Neural cell (in vitro differentiated cells): Measurements from ENCODE around the gene OR10C1. TPM values are rescaled to one million over a fixed set of nuclear protein-coding genes. Genes with fewer than 3 reads are reported as not detected.

Experiments used
- H2AFZ ChIP-seq: fragments of 200-600, 300-800 bp; sonication (generic), shearing (Covaris generic); 2 replicates; pipeline ENCODE4 v1.6.0; 2014; ENCODE audit warnings: low read depth, mild to moderate bottlenecking, antibody characterized with exemption, low read length, moderate library complexity
- H3F3A ChIP-seq: fragments of 200-600 bp; shearing (Covaris generic); 2 replicates; pipeline ENCODE4 v1.6.1; 2016; ENCODE audit warnings: mild to moderate bottlenecking, moderate library complexity, mixed read lengths, antibody characterized with exemption, low read length; ENCODE audit not compliant: insufficient read depth, poor library complexity, severe bottlenecking
- H3K27ac ChIP-seq: fragments of 200-600, 300-800 bp; sonication (generic), shearing (Covaris generic); 2 replicates; pipeline ENCODE4 v1.5.1; 2014; ENCODE audit warnings: mild to moderate bottlenecking, low read length, moderate library complexity
- H3K27me3 ChIP-seq: fragments of 300-800, 200-600 bp; sonication (generic), shearing (Covaris generic); 2 replicates; pipeline ENCODE4 v1.6.0; 2014; ENCODE audit warnings: mild to moderate bottlenecking, low read depth, low read length, moderate library complexity; ENCODE audit not compliant: insufficient read depth
- H3K36me3 ChIP-seq: fragments of 300-800, 200-600 bp; sonication (generic), shearing (Covaris generic); 2 replicates; pipeline ENCODE4 v1.5.1; 2014; ENCODE audit warnings: mild to moderate bottlenecking, antibody characterized with exemption, low read length, moderate library complexity; ENCODE audit not compliant: insufficient read depth
- H3K4me2 ChIP-seq: fragments of 300-800, 200-600 bp; sonication (generic), shearing (Covaris generic); 2 replicates; pipeline ENCODE4 v1.6.0; 2014; ENCODE audit warnings: mild to moderate bottlenecking, low read length
- H3K4me3 ChIP-seq: fragments of 300-800, 200-600 bp; sonication (generic), shearing (Covaris generic); 2 replicates; pipeline ENCODE4 v1.5.1; 2014; ENCODE audit warnings: mild to moderate bottlenecking, low read length, moderate library complexity
- H3K79me2 ChIP-seq: fragments of 200-600 bp; shearing (Covaris generic); replicated peaks from 2 replicates; pipeline ENCODE4 v1.6.0; 2014; ENCODE audit warnings: mild to moderate bottlenecking, low read length, moderate library complexity; ENCODE audit not compliant: insufficient read depth
- H3K9ac ChIP-seq: fragments of 300-800, 200-600 bp; sonication (generic), shearing (Covaris generic); 2 replicates; pipeline ENCODE4 v1.6.1; 2016; ENCODE audit warnings: mild to moderate bottlenecking, low read length, mixed read lengths
- H3K9me2 ChIP-seq: fragments of 200-600 bp; shearing (Covaris generic); 2 replicates; pipeline ENCODE4 v1.6.1; 2016; ENCODE audit warnings: mild to moderate bottlenecking, low read length, mixed read lengths; ENCODE audit not compliant: insufficient read depth
- H3K9me3 ChIP-seq: fragments of 200-600, 300-800 bp; sonication (generic), shearing (Covaris generic); 2 replicates; pipeline ENCODE4 v1.6.1; 2016; ENCODE audit warnings: mild to moderate bottlenecking, mixed run types, low read length, moderate library complexity, mixed read lengths
- H4K20me1 ChIP-seq: fragments of 200-600 bp; shearing (Covaris generic); 2 replicates; pipeline ENCODE4 v1.6.1; 2016; ENCODE audit warnings: mild to moderate bottlenecking, mixed run types; ENCODE audit not compliant: insufficient read depth
- EP300 ChIP-seq: fragments of 450-650 bp; conservative IDR thresholded peaks from 2 replicates; pipeline ENCODE4 v1.6.1; 2014; ENCODE audit warnings: antibody characterized with exemption, mild to moderate bottlenecking, moderate library complexity; ENCODE audit not compliant: poor library complexity, severe bottlenecking
- EZH2 ChIP-seq: fragments of 200-600, 300-800 bp; shearing (Covaris generic), sonication (generic); IDR thresholded peaks from 2 replicates; pipeline ENCODE4 v1.6.1; 2014; ENCODE audit warnings: antibody characterized with exemption, low read length, borderline replicate concordance, mild to moderate bottlenecking; ENCODE audit not compliant: insufficient read depth, poor library complexity, severe bottlenecking
- MXI1 ChIP-seq: fragments of 450-650 bp; conservative IDR thresholded peaks from 2 replicates; pipeline ENCODE4 v1.6.1; 2014; ENCODE audit warnings: antibody characterized with exemption, mild to moderate bottlenecking; ENCODE audit not compliant: poor library complexity, severe bottlenecking
- POLR2AphosphoS5 ChIP-seq: IDR thresholded peaks from 2 replicates; pipeline ENCODE4 v1.6.1; 2012
- RAD21 ChIP-seq: fragments of 450-650 bp; conservative IDR thresholded peaks from 2 replicates; pipeline ENCODE4 v1.6.1; 2014; ENCODE audit warnings: antibody characterized with exemption, mild to moderate bottlenecking, moderate library complexity
- SMC3 ChIP-seq: fragments of 450-650 bp; conservative IDR thresholded peaks from 2 replicates; pipeline ENCODE4 v1.6.1; 2014; ENCODE audit warnings: antibody characterized with exemption, mild to moderate bottlenecking, moderate library complexity; ENCODE audit not compliant: poor library complexity
- TAF1 ChIP-seq: IDR thresholded peaks from 2 replicates; pipeline ENCODE4 v1.6.1; 2012; ENCODE audit warnings: low read depth
- polyA plus RNA-seq: library from polyadenylated mRNA; depleted of rRNA; stranded (reverse); fragments of >200 nt; gene quantifications from 2 replicates; pipeline ENCODE4 v1.2.3, GENCODE V29; 2014
- TF ChIP-seq, protein P1 (sequence below): IDR thresholded peaks from 2 replicates; pipeline ENCODE4 v1.6.1; 2012; ENCODE audit warnings: borderline replicate concordance
- TF ChIP-seq, protein P2 (sequence below): fragments of 450-650 bp; IDR thresholded peaks from 2 replicates; pipeline ENCODE4 v1.5.1; 2014; ENCODE audit warnings: antibody characterized with exemption, mild to moderate bottlenecking, moderate library complexity; ENCODE audit not compliant: poor library complexity, severe bottlenecking

OR10C1 gene
- polyA plus RNA-seq, 1 donor from 2014 or later, result not detected

DNA sequence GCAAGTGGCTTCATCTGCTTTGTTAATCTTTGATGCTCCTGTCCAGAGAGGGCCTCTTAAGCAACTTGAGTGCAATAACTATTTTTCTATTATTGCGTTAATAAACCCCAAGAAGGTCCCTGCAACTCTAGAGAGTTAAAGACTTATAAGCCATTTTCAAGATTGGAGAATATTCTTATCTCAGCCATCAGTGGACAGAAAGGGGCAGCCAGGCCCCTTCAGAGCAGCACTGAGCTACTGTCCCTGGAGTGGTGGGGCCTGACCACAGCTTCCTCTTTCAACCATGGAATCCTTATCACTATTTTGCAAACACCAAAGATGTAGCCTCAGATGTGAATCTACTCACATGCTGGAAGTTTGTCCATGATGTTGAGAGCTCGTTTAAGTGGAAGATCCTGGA, 51.4 kb downstream of the OR10C1 start:
- Histone ChIP-seq H3K9me2 (no peaks in the 10 kb centered on the region), H4K20me1 (no peaks in the 10 kb centered on the region), H3K27ac (no peak overlapping the region), H2AFZ (no peak overlapping the region), H3K79me2 (no peaks in the 10 kb centered on the region), H3K4me3 (no peak overlapping the region), H3K4me2 (no peak overlapping the region), H3K9me3 (no peaks in the 10 kb centered on the region), H3K27me3 (no peaks in the 10 kb centered on the region), H3K36me3 (no peaks in the 10 kb centered on the region), H3K9ac (no peak overlapping the region), H3F3A (no peaks in the 10 kb centered on the region)
- TF ChIP-seq RAD21, result no peak
- TF ChIP-seq EZH2, result no peak
- no peak for TF ChIP-seq EP300
- no peak for TF ChIP-seq SMC3
- TF ChIP-seq, protein P1, sequence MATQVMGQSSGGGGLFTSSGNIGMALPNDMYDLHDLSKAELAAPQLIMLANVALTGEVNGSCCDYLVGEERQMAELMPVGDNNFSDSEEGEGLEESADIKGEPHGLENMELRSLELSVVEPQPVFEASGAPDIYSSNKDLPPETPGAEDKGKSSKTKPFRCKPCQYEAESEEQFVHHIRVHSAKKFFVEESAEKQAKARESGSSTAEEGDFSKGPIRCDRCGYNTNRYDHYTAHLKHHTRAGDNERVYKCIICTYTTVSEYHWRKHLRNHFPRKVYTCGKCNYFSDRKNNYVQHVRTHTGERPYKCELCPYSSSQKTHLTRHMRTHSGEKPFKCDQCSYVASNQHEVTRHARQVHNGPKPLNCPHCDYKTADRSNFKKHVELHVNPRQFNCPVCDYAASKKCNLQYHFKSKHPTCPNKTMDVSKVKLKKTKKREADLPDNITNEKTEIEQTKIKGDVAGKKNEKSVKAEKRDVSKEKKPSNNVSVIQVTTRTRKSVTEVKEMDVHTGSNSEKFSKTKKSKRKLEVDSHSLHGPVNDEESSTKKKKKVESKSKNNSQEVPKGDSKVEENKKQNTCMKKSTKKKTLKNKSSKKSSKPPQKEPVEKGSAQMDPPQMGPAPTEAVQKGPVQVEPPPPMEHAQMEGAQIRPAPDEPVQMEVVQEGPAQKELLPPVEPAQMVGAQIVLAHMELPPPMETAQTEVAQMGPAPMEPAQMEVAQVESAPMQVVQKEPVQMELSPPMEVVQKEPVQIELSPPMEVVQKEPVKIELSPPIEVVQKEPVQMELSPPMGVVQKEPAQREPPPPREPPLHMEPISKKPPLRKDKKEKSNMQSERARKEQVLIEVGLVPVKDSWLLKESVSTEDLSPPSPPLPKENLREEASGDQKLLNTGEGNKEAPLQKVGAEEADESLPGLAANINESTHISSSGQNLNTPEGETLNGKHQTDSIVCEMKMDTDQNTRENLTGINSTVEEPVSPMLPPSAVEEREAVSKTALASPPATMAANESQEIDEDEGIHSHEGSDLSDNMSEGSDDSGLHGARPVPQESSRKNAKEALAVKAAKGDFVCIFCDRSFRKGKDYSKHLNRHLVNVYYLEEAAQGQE, result no peak
- TF ChIP-seq MXI1, result no peak
- no peak for TF ChIP-seq TAF1
- TF ChIP-seq, protein P2, sequence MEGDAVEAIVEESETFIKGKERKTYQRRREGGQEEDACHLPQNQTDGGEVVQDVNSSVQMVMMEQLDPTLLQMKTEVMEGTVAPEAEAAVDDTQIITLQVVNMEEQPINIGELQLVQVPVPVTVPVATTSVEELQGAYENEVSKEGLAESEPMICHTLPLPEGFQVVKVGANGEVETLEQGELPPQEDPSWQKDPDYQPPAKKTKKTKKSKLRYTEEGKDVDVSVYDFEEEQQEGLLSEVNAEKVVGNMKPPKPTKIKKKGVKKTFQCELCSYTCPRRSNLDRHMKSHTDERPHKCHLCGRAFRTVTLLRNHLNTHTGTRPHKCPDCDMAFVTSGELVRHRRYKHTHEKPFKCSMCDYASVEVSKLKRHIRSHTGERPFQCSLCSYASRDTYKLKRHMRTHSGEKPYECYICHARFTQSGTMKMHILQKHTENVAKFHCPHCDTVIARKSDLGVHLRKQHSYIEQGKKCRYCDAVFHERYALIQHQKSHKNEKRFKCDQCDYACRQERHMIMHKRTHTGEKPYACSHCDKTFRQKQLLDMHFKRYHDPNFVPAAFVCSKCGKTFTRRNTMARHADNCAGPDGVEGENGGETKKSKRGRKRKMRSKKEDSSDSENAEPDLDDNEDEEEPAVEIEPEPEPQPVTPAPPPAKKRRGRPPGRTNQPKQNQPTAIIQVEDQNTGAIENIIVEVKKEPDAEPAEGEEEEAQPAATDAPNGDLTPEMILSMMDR, result no peak
- no peak for TF ChIP-seq POLR2AphosphoS5

Other genes starting within 250 kb of the OR10C1 start
- gene OR14J1, start 137.6 kb upstream of the OR10C1 start, polyA plus RNA-seq, result not detected in 2 replicates
- gene OR5V1, start 70.4 kb upstream of the OR10C1 start, polyA plus RNA-seq, result not detected in 2 replicates
- not detected in 2 replicates for gene OR12D3, start 64.0 kb upstream of the OR10C1 start, polyA plus RNA-seq
- not detected in 2 replicates for gene OR12D2, start 43.7 kb upstream of the OR10C1 start, polyA plus RNA-seq
- gene OR12D1, start 24.4 kb upstream of the OR10C1 start, polyA plus RNA-seq, result not detected in 2 replicates
- not detected in 2 replicates for gene OR11A1, start 17.8 kb downstream of the OR10C1 start, polyA plus RNA-seq
- not detected in 2 replicates for gene OR2H1, start 17.8 kb downstream of the OR10C1 start, polyA plus RNA-seq
- gene MAS1L, start 48.6 kb downstream of the OR10C1 start, polyA plus RNA-seq, result not detected in 2 replicates
- not detected in 2 replicates for gene UBD, start 120.4 kb downstream of the OR10C1 start, polyA plus RNA-seq
- not detected in 2 replicates for gene OR2H2, start 145.8 kb downstream of the OR10C1 start, polyA plus RNA-seq
- gene GABBR1, start 193.9 kb downstream of the OR10C1 start, polyA plus RNA-seq, result 108 and 120 TPM in 2 replicates
- not detected in 2 replicates for gene MOG, start 217.8 kb downstream of the OR10C1 start, polyA plus RNA-seq
- gene ZFP57, start 241.8 kb downstream of the OR10C1 start, polyA plus RNA-seq, result not detected in 2 replicates